H9 (cell line): Measurements from ENCODE around the gene ANKRD34A. TPM values are rescaled to one million over a fixed set of nuclear protein-coding genes. Genes with fewer than 3 reads are reported as not detected.

ENCODE experiments used
- DNase-seq: peaks from one replicate; pipeline ENCODE4 v3.0.0-alpha.2; 2017
- H2AFZ ChIP-seq: one replicate; pipeline ENCODE4 v1.6.1; 2013; ENCODE audit warnings: mild to moderate bottlenecking, low read length, control low read depth, moderate library complexity
- H2AK5ac ChIP-seq: 2 replicates; pipeline ENCODE4 v1.6.1; 2013; ENCODE audit warnings: low read length, control low read depth, mixed read lengths; ENCODE audit not compliant: insufficient read length
- H2BK120ac ChIP-seq: one replicate; pipeline ENCODE4 v1.6.1; 2013; ENCODE audit warnings: low read depth, mild to moderate bottlenecking, low read length, control low read depth, inconsistent platforms; ENCODE audit not compliant: poor library complexity, severe bottlenecking
- H2BK12ac ChIP-seq: 2 replicates; pipeline ENCODE4 v1.6.1; 2013; ENCODE audit warnings: low read length, control low read depth, mixed read lengths, low read depth; ENCODE audit not compliant: insufficient read length
- H2BK15ac ChIP-seq: 2 replicates; pipeline ENCODE4 v1.6.1; 2013; ENCODE audit warnings: low read depth, low read length, control low read depth
- H2BK20ac ChIP-seq: one replicate; pipeline ENCODE4 v1.6.1; 2013; ENCODE audit warnings: low read depth, mild to moderate bottlenecking, low read length, control low read depth, inconsistent platforms; ENCODE audit not compliant: poor library complexity, severe bottlenecking
- H2BK5ac ChIP-seq: 2 replicates; pipeline ENCODE4 v1.6.1; 2013; ENCODE audit warnings: low read length, control low read depth, mixed read lengths; ENCODE audit not compliant: insufficient read length
- H3K14ac ChIP-seq: 2 replicates; pipeline ENCODE4 v1.6.1; 2013; ENCODE audit warnings: low read length, control low read depth; ENCODE audit not compliant: insufficient read depth
- H3K18ac ChIP-seq: 2 replicates; pipeline ENCODE4 v1.6.1; 2013; ENCODE audit warnings: low read depth, mild to moderate bottlenecking, mixed read lengths, low read length, control low read depth; ENCODE audit not compliant: insufficient read length
- H3K23ac ChIP-seq: 2 replicates; pipeline ENCODE4 v1.6.1; 2013; ENCODE audit warnings: low read length, control low read depth, mixed read lengths, low read depth; ENCODE audit not compliant: insufficient read length
- H3K23me2 ChIP-seq: 2 replicates; pipeline ENCODE4 v1.6.1; 2013; ENCODE audit warnings: low read depth, mild to moderate bottlenecking, mixed read lengths, low read length, control low read depth; ENCODE audit not compliant: insufficient read length, poor library complexity, severe bottlenecking
- H3K27ac ChIP-seq: 2 replicates; pipeline ENCODE4 v1.5.1; 2013; ENCODE audit warnings: low read length, control low read depth, mixed read lengths, low read depth; ENCODE audit not compliant: insufficient read length
- H3K27me3 ChIP-seq: 2 replicates; pipeline ENCODE4 v1.6.1; 2013; ENCODE audit warnings: low read length, control low read depth, inconsistent platforms; ENCODE audit not compliant: insufficient read depth
- H3K4ac ChIP-seq: 2 replicates; pipeline ENCODE4 v1.6.1; 2013; ENCODE audit warnings: low read depth, mild to moderate bottlenecking, control low read depth, inconsistent platforms, low read length, moderate library complexity
- H3K4me1 ChIP-seq: 2 replicates; pipeline ENCODE4 v1.6.1; 2013; ENCODE audit warnings: low read length, control low read depth, inconsistent platforms; ENCODE audit not compliant: insufficient read depth
- H3K4me2 ChIP-seq: 2 replicates; pipeline ENCODE4 v1.6.1; 2013; ENCODE audit warnings: low read length, control low read depth, mixed read lengths; ENCODE audit not compliant: insufficient read length, insufficient read depth
- H3K56ac ChIP-seq: 2 replicates; pipeline ENCODE4 v1.6.1; 2013; ENCODE audit warnings: low read depth, mild to moderate bottlenecking, mixed read lengths, low read length, control low read depth; ENCODE audit not compliant: insufficient read length
- H3K79me1 ChIP-seq: 2 replicates; pipeline ENCODE4 v1.6.1; 2013; ENCODE audit warnings: low read depth, mild to moderate bottlenecking, moderate library complexity, low read length, control low read depth, inconsistent platforms; ENCODE audit not compliant: insufficient read depth, poor library complexity, severe bottlenecking
- H3K79me2 ChIP-seq: 2 replicates; pipeline ENCODE4 v1.6.1; 2013; ENCODE audit warnings: low read length, control low read depth, inconsistent platforms; ENCODE audit not compliant: insufficient read depth
- H3K9ac ChIP-seq: 2 replicates; pipeline ENCODE4 v1.6.1; 2013; ENCODE audit warnings: low read length, control low read depth, mixed read lengths; ENCODE audit not compliant: insufficient read length; ENCODE audit errors: extremely low read depth
- H3K9me3 ChIP-seq: one replicate; pipeline ENCODE4 v1.6.1; 2013; ENCODE audit warnings: low read depth, low read length, inconsistent platforms; ENCODE audit not compliant: control insufficient read depth
- H3T11ph ChIP-seq: one replicate; pipeline ENCODE4 v1.6.1; 2013; ENCODE audit warnings: mild to moderate bottlenecking, low read length, control low read depth, inconsistent platforms
- H4K20me1 ChIP-seq: one replicate; pipeline ENCODE4 v1.6.1; 2013; ENCODE audit not compliant: control insufficient read depth, insufficient read length, insufficient read depth
- H4K5ac ChIP-seq: 2 replicates; pipeline ENCODE4 v1.6.1; 2013; ENCODE audit warnings: low read depth, mild to moderate bottlenecking, mixed read lengths, low read length, control low read depth; ENCODE audit not compliant: insufficient read length
- H4K8ac ChIP-seq: replicated peaks from 2 replicates; pipeline ENCODE4 v1.6.1; 2013; ENCODE audit warnings: low read length, control low read depth, mixed read lengths, low read depth; ENCODE audit not compliant: insufficient read length
- H4K91ac ChIP-seq: 2 replicates; pipeline ENCODE4 v1.6.1; 2013; ENCODE audit warnings: low read depth, mild to moderate bottlenecking, moderate library complexity, mixed read lengths, low read length, control low read depth; ENCODE audit not compliant: insufficient read length
- H3K27ac Mint-ChIP-seq, 3 experiments: 2 replicates in 2 of 3; 3 replicates in 1 of 3; pipeline ENCODE4 v1.8.0; 2020 to 2021; ENCODE audit warnings: mixed read lengths in 3 of 3, mild to moderate bottlenecking in 1 of 3, moderate library complexity in 1 of 3
- H3K27me3 Mint-ChIP-seq: 2 replicates; pipeline ENCODE4 v1.8.0; 2021; ENCODE audit warnings: low read depth, mild to moderate bottlenecking, moderate library complexity, mixed read lengths
- H3K36me3 Mint-ChIP-seq, 3 experiments: 2 replicates in 2 of 3; 3 replicates in 1 of 3; pipeline ENCODE4 v1.8.0; 2020 to 2021; ENCODE audit warnings: low read depth in 3 of 3, mixed read lengths in 3 of 3; ENCODE audit not compliant: insufficient read depth in 1 of 3
- H3K4me1 Mint-ChIP-seq, 2 experiments: 2 replicates each; pipeline ENCODE4 v1.8.0; 2020; ENCODE audit warnings: mixed read lengths in 2 of 2
- H3K4me3 Mint-ChIP-seq, 2 experiments: 2 replicates in 1 of 2; 3 replicates in 1 of 2; pipeline ENCODE4 v1.8.0; 2020 to 2021; ENCODE audit warnings: mild to moderate bottlenecking in 2 of 2, mixed read lengths in 2 of 2, moderate library complexity in 1 of 2
- H3K9me3 Mint-ChIP-seq, 2 experiments: 2 replicates in 1 of 2; 3 replicates in 1 of 2; pipeline ENCODE4 v1.8.0; 2020; ENCODE audit warnings: mild to moderate bottlenecking in 2 of 2, mixed read lengths in 2 of 2, moderate library complexity in 1 of 2
- WGBS: extraction: QIAGEN DNeasy Blood & Tissue Kit; methylation state at CpG from one replicate; pipeline ENCODE4 v1.1.7; 2013; ENCODE audit warnings: missing lambda C conversion rate, low lambda C conversion rate, mixed read lengths; ENCODE audit not compliant: insufficient read length; ENCODE audit errors: extremely low coverage; 5-methylcytosine and 5-hydroxymethylcytosine counted together
- total RNA-seq: library from RNA; stranded (reverse); gene quantifications from 2 replicates; pipeline ENCODE4 v1.2.1, GENCODE V29; 2021
- TF ChIP-seq, protein P1 (sequence below): fragments of 200-600 bp; sonication (generic); conservative IDR thresholded peaks from 3 replicates; pipeline ENCODE4 v1.8.0; 2021; ENCODE audit warnings: antibody characterized with exemption, mild to moderate bottlenecking

Gene ANKRD34A
- total RNA-seq, 1 experiment from 2014 or later: 0.39 TPM

- no peak overlapping the region for H3K4ac ChIP-seq
- no peak overlapping the region for H3K23ac ChIP-seq
- no peak overlapping the region for H4K8ac ChIP-seq
- H3K9me3 ChIP-seq: no peaks in the 10 kb centered on the region
- no peak overlapping the region for H2BK20ac ChIP-seq
- no peaks in the 10 kb centered on the region for H4K20me1 ChIP-seq
- no peaks in the 10 kb centered on the region for H3K79me2 ChIP-seq
- H3K23me2 ChIP-seq: no peaks in the 10 kb centered on the region
- no peak overlapping the region for H2AFZ ChIP-seq
- no peaks in the 10 kb centered on the region for H3K4me1 Mint-ChIP-seq
- H3K9me3 Mint-ChIP-seq: no peaks in the 10 kb centered on the region
- H4K91ac ChIP-seq: no peak overlapping the region
- H3K27ac ChIP-seq: no peak overlapping the region
- no peak overlapping the region for H3T11ph ChIP-seq
- TF ChIP-seq, protein P1, sequence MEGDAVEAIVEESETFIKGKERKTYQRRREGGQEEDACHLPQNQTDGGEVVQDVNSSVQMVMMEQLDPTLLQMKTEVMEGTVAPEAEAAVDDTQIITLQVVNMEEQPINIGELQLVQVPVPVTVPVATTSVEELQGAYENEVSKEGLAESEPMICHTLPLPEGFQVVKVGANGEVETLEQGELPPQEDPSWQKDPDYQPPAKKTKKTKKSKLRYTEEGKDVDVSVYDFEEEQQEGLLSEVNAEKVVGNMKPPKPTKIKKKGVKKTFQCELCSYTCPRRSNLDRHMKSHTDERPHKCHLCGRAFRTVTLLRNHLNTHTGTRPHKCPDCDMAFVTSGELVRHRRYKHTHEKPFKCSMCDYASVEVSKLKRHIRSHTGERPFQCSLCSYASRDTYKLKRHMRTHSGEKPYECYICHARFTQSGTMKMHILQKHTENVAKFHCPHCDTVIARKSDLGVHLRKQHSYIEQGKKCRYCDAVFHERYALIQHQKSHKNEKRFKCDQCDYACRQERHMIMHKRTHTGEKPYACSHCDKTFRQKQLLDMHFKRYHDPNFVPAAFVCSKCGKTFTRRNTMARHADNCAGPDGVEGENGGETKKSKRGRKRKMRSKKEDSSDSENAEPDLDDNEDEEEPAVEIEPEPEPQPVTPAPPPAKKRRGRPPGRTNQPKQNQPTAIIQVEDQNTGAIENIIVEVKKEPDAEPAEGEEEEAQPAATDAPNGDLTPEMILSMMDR: peak; percentile 77
- no peak overlapping the region for H2BK120ac ChIP-seq
- H2BK15ac ChIP-seq: no peak overlapping the region
- no peak overlapping the region for H3K14ac ChIP-seq
- H3K27me3 Mint-ChIP-seq: peaks cover 18% of the 10 kb centered on the region
- DNase-seq: no peak
- H3K4me1 ChIP-seq: no peaks in the 10 kb centered on the region
- H4K5ac ChIP-seq: no peak overlapping the region
- no CpG with 5 or more reads among the region's 4 CpGs for WGBS
- no peak overlapping the region for H2BK5ac ChIP-seq
- no peak overlapping the region for H2BK12ac ChIP-seq
- no peak overlapping the region for H3K4me2 ChIP-seq
- H3K4me3 Mint-ChIP-seq: no peak overlapping the region
- H3K18ac ChIP-seq: no peak overlapping the region
- no peak overlapping the region for H2AK5ac ChIP-seq
- peaks cover 3% of the 10 kb centered on the region; the same call in 1 of the 2 replicates for H3K27me3 ChIP-seq
- H3K27ac Mint-ChIP-seq: no peak overlapping the region
- H3K56ac ChIP-seq: no peak overlapping the region
- H3K9ac ChIP-seq: no peak overlapping the region
- no peaks in the 10 kb centered on the region for H3K36me3 Mint-ChIP-seq
- no peaks in the 10 kb centered on the region for H3K79me1 ChIP-seq
Measured at GRCh38 chr1:146012703-146013558, 48.6 kb upstream of the ANKRD34A start.
